Activated gamma-delta T cell (primary cell): ENCODE measurements around the gene PLA2G4F.

Experiments
- DNase-seq: peaks from one replicate; lab custom pipeline; 2025; lab: John Stamatoyannopoulos, UW
- total RNA-seq, 2 donors: gene quantifications; one replicate each; lab custom pipeline; 2026; lab: John Stamatoyannopoulos, UW

PLA2G4F gene
- total RNA-seq, result 0.10 to 0.13 reads per million in 2 donors

GRCh38 chr15:42156243-42156922, at the start of gene PLA2G4F:
PLA2G4F (minus strand) TSS chr15:42156636; CDS start chr15:42156549, 87 bp downstream.
- DNase-seq, result no peak

GRCh38 chr15:42203891-42204290, 47.5 kb upstream of the PLA2G4F start:
- no peak for DNase-seq

GRCh38 chr15:42202653-42203052, 46.2 kb upstream of the PLA2G4F start:
- no peak for DNase-seq

- DNase-seq, result no peak
These were observed 45.4 kb upstream of the PLA2G4F start for GRCh38 chr15:42201801-42202200.

GRCh38 chr15:42199126-42199525, 42.7 kb upstream of the PLA2G4F start:
- no peak for DNase-seq

- no peak for DNase-seq
These were observed 42.1 kb upstream of the PLA2G4F start for GRCh38 chr15:42198516-42198915.

- DNase-seq, result no peak
These were observed 38.1 kb upstream of the PLA2G4F start for GRCh38 chr15:42194513-42194912.

- DNase-seq, result no peak
These were observed 36.9 kb upstream of the PLA2G4F start for GRCh38 chr15:42193383-42193782.

- DNase-seq, result no peak
These were observed 35.3 kb upstream of the PLA2G4F start for GRCh38 chr15:42191610-42192346.

- no peak for DNase-seq
These were observed 33.9 kb upstream of the PLA2G4F start for GRCh38 chr15:42190370-42190769.

GRCh38 chr15:42185801-42186200, 29.4 kb upstream of the PLA2G4F start:
- no peak for DNase-seq

GRCh38 chr15:42184736-42185135, 28.3 kb upstream of the PLA2G4F start:
- DNase-seq, result no peak

- no peak for DNase-seq
These were observed 27.9 kb upstream of the PLA2G4F start for GRCh38 chr15:42184296-42184695.

- DNase-seq, result no peak
These were observed 26.5 kb upstream of the PLA2G4F start for GRCh38 chr15:42182961-42183360.

- no peak for DNase-seq
These were observed 26.0 kb upstream of the PLA2G4F start for GRCh38 chr15:42182328-42182886.

GRCh38 chr15:42178056-42178455, 21.6 kb upstream of the PLA2G4F start:
- DNase-seq, result no peak

GRCh38 chr15:42175671-42176070, 19.2 kb upstream of the PLA2G4F start:
- no peak for DNase-seq

- no peak for DNase-seq
These were observed 16.0 kb upstream of the PLA2G4F start for GRCh38 chr15:42172475-42172874.

GRCh38 chr15:42171795-42172194, 15.4 kb upstream of the PLA2G4F start:
- DNase-seq, result no peak

- no peak for DNase-seq
These were observed 14.7 kb upstream of the PLA2G4F start for GRCh38 chr15:42171122-42171521.

GRCh38 chr15:42166225-42166940, 9.9 kb upstream of the PLA2G4F start:
- DNase-seq, result no peak

- no peak for DNase-seq
These were observed 8.7 kb upstream of the PLA2G4F start for GRCh38 chr15:42165106-42165505.
